Activated CD8-positive, alpha-beta memory T cell treated with anti-CD3 and anti-CD28 coated beads, Interleukin-2, amount 50 U/mL, for 48 hours (primary cell): ENCODE measurements around the gene SUOX.
A peak's percentile ranks its signal among the peaks of the same experiment; 100 is the strongest.
"Not testable (repeated sequence)": the region's sequence is repeated elsewhere in the genome, so short reads cannot be mapped to it uniquely, and the experiment has no call there.

Experiments
- DNase-seq: peaks from one replicate; pipeline ENCODE4 v3.0.0-alpha.2; 2020

The SUOX gene

GRCh38 chr12:55984861-55985260 lies 12.2 kb upstream of the SUOX start:
- no peak for DNase-seq

- DNase-seq = no peak
Observed at GRCh38 chr12:55985341-55985740, 11.7 kb upstream of the SUOX start.

- not testable (repeated sequence) for DNase-seq
Observed at GRCh38 chr12:55985976-55986375, 11.1 kb upstream of the SUOX start.

- DNase-seq = no peak
Observed at GRCh38 chr12:55991110-55991509, 6.0 kb upstream of the SUOX start.

- DNase-seq = no peak
Observed at GRCh38 chr12:55993230-55993853, 3.7 kb upstream of the SUOX start.

GRCh38 chr12:55995366-55995765 lies 1.7 kb upstream of the SUOX start:
- no peak for DNase-seq

GRCh38 chr12:55996201-55996714 lies 818 bp upstream of the SUOX start:
- peak; percentile 71 for DNase-seq

- no peak for DNase-seq
Observed at GRCh38 chr12:55997535-55997859, 421 bp downstream of the SUOX start.

GRCh38 chr12:55999522-55999921 lies 2.4 kb downstream of the SUOX start:
- DNase-seq = not testable (repeated sequence)

- DNase-seq = not testable (repeated sequence)
Observed at GRCh38 chr12:55999999-56000540, 3.0 kb downstream of the SUOX start.

- DNase-seq = no peak
Observed at GRCh38 chr12:56001487-56002100, 4.5 kb downstream of the SUOX start.

- DNase-seq = not testable (repeated sequence)
Observed at GRCh38 chr12:56003376-56003775, 6.3 kb downstream of the SUOX start.

- DNase-seq = no peak
Observed at GRCh38 chr12:56004211-56004610, 7.1 kb downstream of the SUOX start.

GRCh38 chr12:56007564-56008559 lies 10.8 kb downstream of the SUOX start:
- DNase-seq = peak; percentile 83

GRCh38 chr12:56010111-56010570 lies 13.1 kb downstream of the SUOX start:
- no peak for DNase-seq

- DNase-seq = no peak
Observed at GRCh38 chr12:56011509-56012090, 14.5 kb downstream of the SUOX start.

GRCh38 chr12:56013482-56013881 lies 16.4 kb downstream of the SUOX start:
- DNase-seq = no peak

GRCh38 chr12:56014205-56014604 lies 17.1 kb downstream of the SUOX start:
- no peak for DNase-seq

GRCh38 chr12:56017181-56017580 lies 20.1 kb downstream of the SUOX start:
- no peak for DNase-seq

- DNase-seq = no peak
Observed at GRCh38 chr12:56018356-56018755, 21.3 kb downstream of the SUOX start.

GRCh38 chr12:56020423-56021184 lies 23.5 kb downstream of the SUOX start, which contains the start of gene IKZF4:
TSS of gene IKZF4 (plus strand) at chr12:56021043. CDS start at chr12:56021494, 451 bp downstream.
- no peak for DNase-seq
